H1 (cell line): ENCODE results near the gene OGFOD3. TPM values are rescaled to one million over a fixed set of nuclear protein-coding genes. Genes with fewer than 3 reads are reported as not detected.

Experiments used
- CTCF ChIA-PET: fragments of 300-600 bp; sonication (Branson Sonifier 250); formaldehyde crosslinking; loops from one replicate; lab custom pipeline; 2021; ENCODE audit not compliant: partially characterized antibody; lab: Charles Lee
- POLR2A ChIA-PET: fragments of 300-600 bp; sonication (Branson Sonifier 250); formaldehyde crosslinking; loops from one replicate; lab custom pipeline; 2021; ENCODE audit warnings: inconsistent platforms; ENCODE audit not compliant: partially characterized antibody; lab: Charles Lee
- DNase-seq, 2 experiments: peaks; one replicate each; pipeline versions ENCODE4 v3.0.0 to v3.0.0-alpha.2; 2010 to 2022; ENCODE audit warnings: low spot score in 2 of 2, low read depth in 1 of 2, mixed read lengths in 1 of 2
- FAIRE-seq: peaks from 2 replicates; lab custom pipeline; 2011; peaks lifted over from hg19 to GRCh38; lab: Jason Lieb, UNC
- H2AFZ ChIP-seq: 2 replicates; pipeline ENCODE4 v1.8.1; 2012; ENCODE audit warnings: low read length, inconsistent platforms
- H2AK5ac ChIP-seq: 2 replicates; pipeline ENCODE4 v1.6.1; 2013; ENCODE audit warnings: low read depth, low read length
- H2BK120ac ChIP-seq: replicated peaks from 2 replicates; pipeline ENCODE3; 2013; ENCODE audit warnings: low read depth, low read length, inconsistent platforms
- H2BK12ac ChIP-seq: 2 replicates; pipeline ENCODE4 v1.6.1; 2013; ENCODE audit warnings: low read depth, low read length
- H2BK15ac ChIP-seq: 2 replicates; pipeline ENCODE4 v1.6.1; 2013; ENCODE audit warnings: low read length
- H2BK20ac ChIP-seq: 2 replicates; pipeline ENCODE4 v1.6.1; 2013; ENCODE audit warnings: low read length
- H2BK5ac ChIP-seq: 2 replicates; pipeline ENCODE4 v1.6.1; 2013; ENCODE audit warnings: low read depth, low read length
- H3K14ac ChIP-seq: 2 replicates; pipeline ENCODE4 v1.6.1; 2013; ENCODE audit warnings: inconsistent platforms; ENCODE audit not compliant: insufficient read length
- H3K18ac ChIP-seq: 2 replicates; pipeline ENCODE4 v1.6.1; 2013; ENCODE audit warnings: low read length; ENCODE audit errors: extremely low read depth
- H3K23ac ChIP-seq: 2 replicates; pipeline ENCODE4 v1.6.1; 2013; ENCODE audit warnings: inconsistent platforms; ENCODE audit not compliant: insufficient read length
- H3K23me2 ChIP-seq: 2 replicates; pipeline ENCODE4 v1.6.1; 2013; ENCODE audit warnings: low read depth, low read length
- H3K27ac ChIP-seq: 2 replicates; pipeline ENCODE4 v1.6.1; 2011; ENCODE audit warnings: low read depth, low read length, inconsistent platforms
- H3K27me3 ChIP-seq, 4 experiments: replicated peaks in 1 of 4; 1 replicate in 1 of 4; 2 replicates in 3 of 4; pipeline versions ENCODE4 v1.6.1 to v1.8.1; 2011 to 2013; ENCODE audit warnings: low read length in 3 of 4, mild to moderate bottlenecking in 3 of 4, inconsistent platforms in 2 of 4, mixed read lengths in 2 of 4, moderate library complexity in 1 of 4; ENCODE audit not compliant: control insufficient read depth in 3 of 4, insufficient read depth in 3 of 4; ENCODE audit errors: extremely low read depth in 1 of 4
- H3K36me3 ChIP-seq, 4 experiments: 2 replicates each; pipeline versions ENCODE4 v1.6.1 to v1.8.1; 2011 to 2013; ENCODE audit warnings: mild to moderate bottlenecking in 4 of 4, low read length in 3 of 4, moderate library complexity in 2 of 4, control low read depth in 1 of 4, inconsistent platforms in 1 of 4; ENCODE audit not compliant: insufficient read depth in 4 of 4, control insufficient read depth in 2 of 4
- H3K4ac ChIP-seq: replicated peaks from 2 replicates; pipeline ENCODE3; 2013; ENCODE audit warnings: low read length, low read depth, mixed read lengths, inconsistent platforms; ENCODE audit not compliant: insufficient read length
- H3K4me1 ChIP-seq, 4 experiments: replicated peaks in 1 of 4; 1 replicate in 1 of 4; 2 replicates in 3 of 4; pipeline versions ENCODE4 v1.6.1 to v1.8.1; 2011 to 2013; ENCODE audit warnings: low read length in 3 of 4, inconsistent platforms in 2 of 4, mixed read lengths in 1 of 4; ENCODE audit not compliant: insufficient read depth in 4 of 4, control insufficient read depth in 3 of 4
- H3K4me2 ChIP-seq, 2 experiments: 2 replicates each; pipeline versions ENCODE4 v1.6.1 to v1.8.1; 2011 to 2013; ENCODE audit warnings: low read depth in 2 of 2, low read length in 2 of 2, control low read depth in 1 of 2, inconsistent platforms in 1 of 2, mild to moderate bottlenecking in 1 of 2; ENCODE audit not compliant: insufficient read depth in 1 of 2
- H3K4me3 ChIP-seq, 4 experiments: fragments of 200-600, 300-600 bp in 1 of 4; sonication (generic), shearing (Covaris generic), sonication (Bioruptor Twin) in 1 of 4; 2 replicates each; pipeline versions ENCODE4 v1.5.1 to v1.8.1; 2011 to 2016; ENCODE audit warnings: low read length in 4 of 4, low read depth in 3 of 4, control low read depth in 2 of 4, inconsistent platforms in 2 of 4, mild to moderate bottlenecking in 2 of 4, mixed read lengths in 1 of 4, moderate library complexity in 1 of 4; ENCODE audit not compliant: insufficient read depth in 2 of 4; ENCODE audit errors: extremely low read depth in 1 of 4
- H3K56ac ChIP-seq: replicated peaks from 2 replicates; pipeline ENCODE3; 2013; ENCODE audit warnings: low read depth, mild to moderate bottlenecking, mixed read lengths, low read length, inconsistent platforms; ENCODE audit not compliant: insufficient read length
- H3K79me1 ChIP-seq: 2 replicates; pipeline ENCODE4 v1.6.1; 2013; ENCODE audit warnings: low read depth, low read length, control low read depth
- H3K79me2 ChIP-seq, 2 experiments: 2 replicates each; pipeline versions ENCODE4 v1.6.1 to v1.8.1; 2012 to 2013; ENCODE audit warnings: low read length in 2 of 2, mild to moderate bottlenecking in 2 of 2, inconsistent platforms in 1 of 2; ENCODE audit not compliant: insufficient read depth in 2 of 2, control insufficient read depth in 1 of 2
- H3K9ac ChIP-seq, 4 experiments: replicated peaks in 1 of 4; 1 replicate in 1 of 4; 2 replicates in 3 of 4; pipeline versions ENCODE4 v1.6.1 to v1.8.1; 2011 to 2013; ENCODE audit warnings: low read depth in 3 of 4, low read length in 3 of 4, control low read depth in 2 of 4, mild to moderate bottlenecking in 2 of 4, moderate library complexity in 2 of 4, inconsistent platforms in 1 of 4; ENCODE audit errors: extremely low read depth in 1 of 4
- H3K9me3 ChIP-seq, 2 experiments: 2 replicates each; pipeline versions ENCODE4 v1.6.1 to v1.8.1; 2012 to 2013; ENCODE audit warnings: mild to moderate bottlenecking in 2 of 2, moderate library complexity in 2 of 2, control low read depth in 1 of 2, inconsistent platforms in 1 of 2, low read depth in 1 of 2, low read length in 1 of 2, mixed read lengths in 1 of 2; ENCODE audit not compliant: insufficient read depth in 2 of 2
- H4K20me1 ChIP-seq, 2 experiments: replicated peaks in 1 of 2; 2 replicates each; pipeline versions ENCODE3 to v1.8.1; 2011 to 2013; ENCODE audit warnings: inconsistent platforms in 2 of 2, low read length in 2 of 2, mild to moderate bottlenecking in 1 of 2; ENCODE audit not compliant: insufficient read depth in 2 of 2, control insufficient read depth in 1 of 2
- H4K5ac ChIP-seq: 2 replicates; pipeline ENCODE4 v1.6.1; 2013; ENCODE audit warnings: low read length, low read depth, mixed read lengths, inconsistent platforms; ENCODE audit not compliant: insufficient read length
- H4K8ac ChIP-seq: 2 replicates; pipeline ENCODE4 v1.8.0; 2013; ENCODE audit warnings: mild to moderate bottlenecking, moderate library complexity, low read length, inconsistent platforms; ENCODE audit not compliant: insufficient read depth; ENCODE audit errors: extremely low read depth
- H4K91ac ChIP-seq: replicated peaks from 2 replicates; pipeline ENCODE3; 2013; ENCODE audit warnings: low read length, mixed read lengths, inconsistent platforms; ENCODE audit not compliant: insufficient read length
- CTBP2 ChIP-seq: IDR thresholded peaks from 2 replicates; pipeline ENCODE4 v1.7.0; 2011; ENCODE audit warnings: borderline replicate concordance, mild to moderate bottlenecking, moderate library complexity, mixed read lengths, low read length; ENCODE audit not compliant: insufficient read depth, insufficient read length
- EZH2 ChIP-seq: fragments of 200-600 bp; sonication (generic); IDR thresholded peaks from 2 replicates; pipeline ENCODE4 v1.7.1; 2012; ENCODE audit warnings: low read depth, mild to moderate bottlenecking, moderate library complexity, low read length, inconsistent platforms; ENCODE audit not compliant: severe bottlenecking
- PHF8 ChIP-seq: fragments of 200-600 bp; sonication (generic); conservative IDR thresholded peaks from 2 replicates; pipeline ENCODE4 v1.7.1; 2012; ENCODE audit warnings: low read depth, mild to moderate bottlenecking, inconsistent platforms, low read length, moderate library complexity
- RFX5 ChIP-seq: IDR thresholded peaks from 2 replicates; pipeline ENCODE4 v1.6.1; 2011; ENCODE audit warnings: low read depth, low read length, improper control_type of control experiment, borderline replicate concordance
- SP4 ChIP-seq: IDR thresholded peaks from 2 replicates; pipeline ENCODE4 v1.6.1; 2012; ENCODE audit warnings: low read length, inconsistent platforms
- WGBS, 2 experiments: shearing (Covaris generic) in 1 of 2; methylation state at CpG; one replicate each; pipeline versions ENCODE4 v1.1.6 to v1.1.7; 2013 to 2015; ENCODE audit warnings: low lambda C conversion rate in 2 of 2, mixed read lengths in 2 of 2, inconsistent platforms in 1 of 2, low coverage in 1 of 2, missing lambda C conversion rate in 1 of 2; ENCODE audit not compliant: insufficient replicate concordance in 2 of 2, insufficient coverage in 1 of 2, insufficient read length in 1 of 2; ENCODE audit errors: extremely low coverage in 1 of 2, missing lambda C conversion rate in 1 of 2; 5-methylcytosine and 5-hydroxymethylcytosine counted together
- polyA plus RNA-seq, 7 experiments: library from polyadenylated mRNA; depleted of rRNA in 3 of 7; stranded (reverse) in 5 of 7; unstranded in 2 of 7; fragments of >200 nt in 5 of 7; fragments of 200-250 nt in 2 of 7; gene quantifications; 1 replicate in 5 of 7; 2 replicates in 1 of 7; 4 replicates in 1 of 7; pipeline versions ENCODE4 v1.2.1 to v1.2.3, GENCODE V29; 2011 to 2013; ENCODE audit warnings: missing spikeins in 2 of 7, mixed read lengths in 2 of 7
- total RNA-seq: library from RNA; stranded (reverse); fragmentation: NEBNext Ultra II Directional; extraction: Animal tissue kit (Norgen Biotek cat#: 25700); gene quantifications from 2 replicates; pipeline ENCODE4 v1.2.1, GENCODE V29; 2021
- TF ChIP-seq, protein P1 (sequence below): IDR thresholded peaks from 2 replicates; pipeline ENCODE4 v1.6.1; 2011; ENCODE audit warnings: low read length, improper control_type of control experiment

The OGFOD3 gene
- total and polyA plus RNA-seq, 2 of the 8 experiments (the other 6 are each of a cell fraction or from before 2014, with no cell fraction given): 21.1 to 21.8 TPM

DNA sequence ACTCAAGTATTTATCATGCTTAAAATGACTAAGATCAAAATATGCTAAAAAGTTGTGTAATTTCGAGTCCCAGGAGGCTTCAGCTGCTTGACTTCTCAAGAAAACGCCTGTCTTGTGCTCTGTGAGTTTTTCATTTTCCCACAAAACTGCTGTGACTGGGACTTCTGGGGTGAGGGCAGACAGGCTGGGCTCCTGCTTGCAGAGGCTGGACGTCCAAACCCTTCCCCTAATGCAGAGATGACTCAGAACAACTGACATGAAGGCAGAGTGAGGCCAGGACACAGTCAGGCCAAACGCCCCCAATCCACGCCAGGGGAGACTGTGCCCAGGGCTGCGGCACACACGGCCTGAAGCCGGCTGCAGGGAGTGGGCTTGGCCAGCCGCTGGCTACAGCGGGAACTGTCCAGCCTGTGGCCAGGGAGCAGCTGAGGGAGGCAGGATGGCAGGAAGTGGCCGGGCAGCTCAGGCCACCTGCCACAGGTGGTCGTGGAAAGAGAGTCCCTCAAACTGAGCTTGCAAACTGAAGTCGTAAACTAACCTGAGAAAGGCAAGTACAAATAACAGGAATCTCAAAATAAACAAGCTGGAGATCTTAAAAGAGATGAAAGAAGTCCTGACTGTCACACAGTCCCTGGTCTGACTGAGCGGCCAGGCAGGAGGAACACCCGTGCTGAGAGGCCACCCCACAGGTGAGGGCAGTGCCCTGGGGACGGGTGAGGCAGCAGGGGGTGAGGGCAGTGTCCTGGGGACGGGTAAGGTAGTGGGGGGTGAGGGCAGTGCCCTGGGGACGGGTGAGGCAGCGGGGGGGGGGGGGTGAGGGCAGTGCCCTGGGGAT is 21.6 kb downstream of the OGFOD3 start:
- Histone ChIP-seq H3K4me3 (no peak overlapping the region), H4K91ac (no peak overlapping the region), H3K79me1 (no peaks in the 10 kb centered on the region), H4K8ac (no peak overlapping the region), H3K4me1 (no peaks in the 10 kb centered on the region), H2BK12ac (no peak overlapping the region), H2AFZ (no peak overlapping the region), H3K14ac (no peak overlapping the region), H3K27me3 (no peaks in the 10 kb centered on the region), H3K9ac (no peak overlapping the region), H3K18ac (no peak overlapping the region), H3K4me2 (no peak overlapping the region), H2BK5ac (no peak overlapping the region), H2AK5ac (no peak overlapping the region), H3K23ac (no peak overlapping the region), H2BK20ac (no peak overlapping the region), H2BK120ac (no peak overlapping the region), H3K79me2 (no peaks in the 10 kb centered on the region), H4K20me1 (peaks cover 0 to 4% of the 10 kb centered on the region in 2 experiments), H3K56ac (no peak overlapping the region), H3K27ac (no peak overlapping the region), H2BK15ac (no peak overlapping the region), H3K9me3 (no peaks in the 10 kb centered on the region), H3K36me3 (0 out of 8 replicates have a peak, but pooled peaks cover 0 to 2% (median 0%) of the 10 kb centered on the region in 4 experiments), H3K4ac (no peak overlapping the region), H3K23me2 (no peaks in the 10 kb centered on the region), H4K5ac (no peak overlapping the region)
- WGBS, 2 experiments: 77% methylated on average over 16 of the region's 19 CpGs; no CpG with 5 or more reads in 1 of the 2 experiments
- POLR2A ChIA-PET: interaction anchor here (1.1 kb wide), 2 partner anchors 14 to 22 kb away, joined by 3 to 4 read pairs; partner anchors contain the start of gene OGFOD3
- no peak for DNase-seq
- CTCF ChIA-PET: interaction anchor here (0.7 kb wide), 1 partner anchor 33 kb away, joined by 3 read pairs; no protein-coding TSS in a partner anchor
- no peak for FAIRE-seq
- TF ChIP-seq SP4: no peak
- no peak for TF ChIP-seq EZH2
- TF ChIP-seq, protein P1, sequence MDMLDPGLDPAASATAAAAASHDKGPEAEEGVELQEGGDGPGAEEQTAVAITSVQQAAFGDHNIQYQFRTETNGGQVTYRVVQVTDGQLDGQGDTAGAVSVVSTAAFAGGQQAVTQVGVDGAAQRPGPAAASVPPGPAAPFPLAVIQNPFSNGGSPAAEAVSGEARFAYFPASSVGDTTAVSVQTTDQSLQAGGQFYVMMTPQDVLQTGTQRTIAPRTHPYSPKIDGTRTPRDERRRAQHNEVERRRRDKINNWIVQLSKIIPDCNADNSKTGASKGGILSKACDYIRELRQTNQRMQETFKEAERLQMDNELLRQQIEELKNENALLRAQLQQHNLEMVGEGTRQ: no peak
- TF ChIP-seq RFX5: no peak
- TF ChIP-seq PHF8: no peak
- no peak for TF ChIP-seq CTBP2
